ENCODE measurements around the gene B4GAT1.
"Not testable (repeated sequence)": the region's sequence is repeated elsewhere in the genome, so short reads cannot be mapped to it uniquely, and the experiment has no call there.

The B4GAT1 gene

DNA sequence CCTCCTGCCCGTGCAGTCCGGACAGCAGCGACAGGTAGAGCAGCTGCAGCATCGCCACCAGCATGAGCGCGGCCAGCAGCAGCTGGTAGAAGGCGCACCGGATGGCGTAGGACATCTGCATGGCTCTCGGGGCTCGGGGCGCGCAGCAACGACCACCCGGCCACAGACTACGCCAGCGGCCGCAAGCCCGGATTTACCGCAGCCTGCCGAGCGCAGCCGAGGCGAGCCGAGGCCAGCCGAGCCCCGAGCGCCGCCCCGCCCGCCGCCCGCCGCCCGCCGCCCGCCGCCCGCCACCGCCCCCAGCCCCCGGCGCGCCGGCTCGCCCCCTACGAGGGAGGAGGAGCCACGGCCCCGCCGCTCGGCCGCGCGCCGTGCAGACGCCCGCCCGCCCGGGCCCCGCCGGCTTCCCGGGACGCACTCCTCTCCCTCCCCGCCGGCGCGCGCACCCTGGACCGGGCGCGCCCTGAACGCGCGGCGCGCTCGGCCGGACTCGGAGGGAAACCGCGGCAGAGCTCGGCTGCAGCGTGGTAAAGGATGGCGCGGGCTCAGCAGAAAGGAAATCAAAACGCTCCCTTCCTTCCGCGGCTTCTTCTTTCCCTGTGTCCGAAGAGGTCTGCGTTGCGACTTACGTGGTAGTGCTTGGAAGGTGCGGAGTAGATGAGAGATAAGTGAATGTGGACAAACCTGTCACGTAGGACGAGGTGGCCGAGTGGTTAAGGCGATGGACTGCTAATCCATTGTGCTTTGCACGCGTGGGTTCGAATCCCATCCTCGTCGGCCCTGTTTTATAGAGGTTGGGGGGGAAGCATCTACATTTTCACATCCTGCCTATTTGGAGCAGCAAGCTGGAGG is at the start of gene B4GAT1:
Gene B4GAT1 (minus strand): TSS at position 205 of the 852 bp plus-strand sequence. CDS start 84 bp downstream, at position 121.
- peak; percentile 85 for DNase-seq

- no peak for DNase-seq
Measured at GRCh38 chr11:66393954-66394353, 46.5 kb upstream of the B4GAT1 start.

- DNase-seq: no peak
Measured at GRCh38 chr11:66391322-66391721, 43.9 kb upstream of the B4GAT1 start.

DNA sequence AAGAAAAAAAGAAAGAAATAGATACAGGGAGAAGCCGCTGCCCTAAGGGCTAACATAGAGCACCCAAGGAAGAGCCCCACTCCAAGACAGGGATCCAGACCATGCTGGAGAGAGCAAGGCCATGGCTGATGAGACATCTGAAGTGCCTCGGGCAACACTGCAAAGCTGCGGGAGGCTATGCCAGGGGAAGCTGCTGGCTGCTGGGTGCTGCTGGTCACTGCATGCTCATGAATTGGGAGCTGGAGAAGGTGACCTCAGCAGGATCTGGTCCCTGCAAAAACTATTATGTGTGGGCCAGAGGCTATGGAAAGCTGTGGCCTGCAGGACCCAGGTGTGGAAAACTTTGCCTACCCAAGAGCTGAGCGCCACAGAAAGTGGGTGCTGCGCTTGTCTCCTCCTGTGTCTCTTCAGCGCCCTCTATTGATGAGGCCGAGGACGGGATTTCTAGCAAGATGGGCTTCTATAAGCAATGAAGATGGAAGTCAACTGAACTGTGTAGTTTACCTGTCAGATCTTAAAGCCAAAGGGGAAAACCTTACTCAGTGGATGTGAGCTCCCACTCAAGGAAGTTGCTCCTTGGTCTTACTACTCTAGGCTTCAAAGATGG is 41.5 kb upstream of the B4GAT1 start:
- peak; percentile 75 for DNase-seq

DNA sequence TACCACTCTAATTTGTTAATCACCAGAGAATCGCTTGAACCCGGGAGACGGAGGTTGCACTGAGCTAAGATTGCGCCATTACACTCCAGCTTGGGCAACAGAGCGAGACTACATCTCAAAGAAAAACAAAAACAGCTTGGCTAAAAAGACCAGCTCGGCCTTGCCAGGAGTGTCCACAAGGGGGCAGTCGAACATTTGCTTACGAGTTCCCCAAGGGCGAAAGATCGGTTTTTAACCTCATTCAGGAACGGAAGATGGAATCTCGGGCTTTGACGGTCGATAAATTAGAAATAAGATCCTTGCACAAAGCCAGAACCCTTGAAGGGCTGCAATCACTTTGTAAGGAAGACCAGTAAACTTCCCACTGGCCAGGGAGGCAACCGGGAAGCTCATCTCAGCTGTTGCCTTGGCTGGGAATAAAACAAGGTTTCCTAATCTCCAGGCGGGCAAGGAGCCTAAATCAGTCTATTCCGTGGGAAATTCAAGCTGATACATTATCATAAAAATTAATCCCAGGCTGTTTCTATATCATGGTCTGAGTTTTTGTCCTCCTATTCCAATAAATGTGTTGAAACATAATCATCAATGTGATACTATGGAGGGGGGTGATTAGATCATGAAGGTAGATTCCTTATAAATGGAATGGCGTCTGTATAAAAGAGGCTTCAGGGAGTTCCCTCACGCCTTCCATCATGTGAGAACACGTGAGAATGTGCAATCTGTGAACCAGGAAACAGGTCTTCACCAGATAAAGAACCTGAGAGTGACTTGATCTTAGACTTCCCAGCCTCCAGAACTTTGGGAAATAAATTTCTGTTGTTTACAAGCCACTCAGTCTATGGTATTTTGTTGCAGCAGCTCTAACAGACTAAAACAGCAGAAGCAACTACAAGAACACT is 39.0 kb upstream of the B4GAT1 start:
- DNase-seq: peak; percentile 90

- DNase-seq: not testable (repeated sequence)
Measured at GRCh38 chr11:66384316-66384715, 36.9 kb upstream of the B4GAT1 start.

DNA sequence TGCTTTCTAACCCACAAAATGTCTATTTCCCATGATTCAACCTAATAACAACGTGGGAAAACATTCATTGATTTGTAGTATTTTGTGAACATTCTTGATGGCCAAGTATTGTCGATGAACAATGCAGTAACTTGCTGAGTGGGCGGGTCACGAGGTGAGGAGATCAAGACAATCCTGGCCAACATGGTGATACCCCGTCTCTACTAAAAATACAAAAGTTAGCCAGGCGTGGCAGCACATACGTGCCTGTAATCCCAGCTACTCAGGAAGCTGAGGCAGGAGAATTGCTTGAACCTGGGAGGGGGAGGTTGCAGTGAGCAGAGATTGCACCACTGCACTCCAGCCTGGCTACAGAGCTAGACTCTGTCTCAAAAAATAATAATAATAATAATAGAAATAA is 32.8 kb upstream of the B4GAT1 start:
- not testable (repeated sequence) for DNase-seq

DNA sequence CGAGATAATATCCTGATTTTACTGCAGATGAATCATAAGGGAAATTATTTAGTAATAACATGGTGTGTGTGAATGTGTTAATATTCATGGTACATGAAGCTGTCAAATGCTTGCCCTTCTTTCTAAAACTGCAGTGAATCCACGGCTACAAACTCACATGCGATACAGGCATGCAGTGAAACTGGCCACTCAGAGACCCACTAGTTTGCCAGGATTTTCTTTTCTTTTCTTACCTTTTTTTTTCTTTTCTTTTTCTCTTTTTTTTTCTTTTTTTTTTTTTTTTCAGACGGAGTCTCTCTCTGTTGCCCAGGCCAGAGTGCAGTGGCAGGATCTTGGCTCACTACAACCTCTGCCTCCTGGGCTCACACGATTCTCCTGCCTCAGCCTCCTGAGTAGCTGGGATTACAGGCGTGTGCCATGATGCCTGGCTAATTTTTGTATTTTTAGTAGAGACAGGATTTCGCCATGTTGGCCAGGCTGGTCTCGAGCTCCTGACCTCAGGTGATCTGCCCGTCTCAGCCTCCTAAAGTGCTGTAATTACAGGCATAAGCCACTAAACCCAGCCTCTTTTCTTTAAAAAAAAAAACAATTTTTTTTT is 26.4 kb upstream of the B4GAT1 start:
- not testable (repeated sequence) for DNase-seq

- DNase-seq: no peak
Measured at GRCh38 chr11:66373265-66373664, 25.8 kb upstream of the B4GAT1 start.

DNA sequence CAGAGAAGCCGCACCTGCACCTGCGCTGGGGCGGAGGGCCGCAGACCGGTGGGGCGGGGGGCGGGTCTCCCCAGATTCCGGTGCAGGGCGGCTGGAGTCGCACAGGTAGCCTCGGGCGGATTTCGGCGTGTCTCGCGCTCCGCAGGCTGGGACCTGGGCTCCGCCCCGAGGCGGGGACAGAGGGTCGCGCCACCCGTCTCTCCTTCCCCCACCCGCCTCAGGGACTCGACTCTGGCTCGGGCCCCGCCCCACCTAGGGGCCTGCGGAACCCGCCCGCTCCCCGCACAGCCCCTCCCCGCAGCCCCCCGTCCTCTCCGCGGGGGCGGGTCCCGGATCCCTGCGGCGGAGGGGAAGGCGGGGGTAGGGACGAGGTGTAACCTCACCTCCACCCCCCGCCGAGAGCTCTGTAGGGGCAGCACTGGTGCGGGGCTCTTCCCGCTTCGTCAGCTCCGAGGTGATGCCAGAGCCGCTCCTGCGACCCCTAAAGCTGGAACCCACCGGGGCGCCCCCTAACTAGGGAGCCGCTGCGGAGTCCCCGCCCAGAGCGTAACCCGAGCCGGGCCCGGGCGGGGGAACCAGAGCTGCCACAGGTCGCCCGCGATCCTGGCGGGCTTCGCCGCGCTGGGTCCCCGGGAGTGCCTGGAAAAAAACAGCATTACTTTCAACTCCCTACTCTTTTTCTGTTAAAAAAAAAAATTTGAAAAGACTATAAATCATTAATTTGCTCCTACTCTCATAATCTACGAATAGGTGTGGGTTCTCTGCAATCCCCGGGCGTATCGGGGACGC is 24.4 kb upstream of the B4GAT1 start, which contains the start of gene SLC29A2:
Gene SLC29A2 (minus strand): TSS at position 134 of the 789 bp plus-strand sequence. CDS start 169 bp downstream, outside the sequence.
- DNase-seq: no peak

DNA sequence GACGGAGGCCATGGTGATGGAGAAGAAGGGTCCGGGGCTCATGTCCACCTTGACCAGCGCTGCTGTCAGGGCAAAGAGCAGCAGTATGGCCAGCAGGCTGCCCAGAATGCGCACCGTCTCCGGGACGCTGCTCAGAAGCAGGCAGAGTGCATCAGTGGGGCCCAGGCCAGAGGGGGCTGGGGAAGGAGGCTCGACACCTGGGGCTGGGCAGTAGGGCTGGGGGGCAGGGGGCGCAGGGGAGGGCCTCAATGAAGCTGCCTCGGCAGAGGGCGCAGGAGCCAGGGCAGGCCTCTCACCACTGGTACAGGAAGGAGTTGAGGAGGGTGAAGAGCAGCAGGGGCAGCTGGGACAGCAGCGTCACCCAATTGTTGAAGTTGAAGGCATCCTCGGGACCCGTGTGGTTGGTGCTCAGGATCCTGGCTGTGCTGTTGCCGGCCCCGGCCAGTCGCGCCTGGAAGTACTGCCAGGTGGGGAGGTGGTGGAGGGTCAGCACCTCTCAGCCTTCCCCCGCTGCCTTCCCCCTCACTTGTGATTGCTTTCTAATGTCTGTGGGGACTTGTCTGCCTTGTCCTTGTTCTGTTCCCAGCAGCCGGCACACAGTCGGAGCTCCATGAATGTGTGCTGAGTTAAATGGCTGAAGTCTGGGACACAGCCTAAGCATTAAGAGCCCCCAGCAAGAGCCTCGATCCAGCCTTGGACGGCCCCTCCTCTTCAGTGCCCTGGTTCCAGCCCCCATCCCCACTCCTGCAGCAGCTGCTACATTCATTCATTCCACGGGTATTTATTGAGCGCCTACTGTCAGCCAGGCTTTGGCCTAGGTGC is 21.9 kb upstream of the B4GAT1 start:
- no peak for DNase-seq

DNA sequence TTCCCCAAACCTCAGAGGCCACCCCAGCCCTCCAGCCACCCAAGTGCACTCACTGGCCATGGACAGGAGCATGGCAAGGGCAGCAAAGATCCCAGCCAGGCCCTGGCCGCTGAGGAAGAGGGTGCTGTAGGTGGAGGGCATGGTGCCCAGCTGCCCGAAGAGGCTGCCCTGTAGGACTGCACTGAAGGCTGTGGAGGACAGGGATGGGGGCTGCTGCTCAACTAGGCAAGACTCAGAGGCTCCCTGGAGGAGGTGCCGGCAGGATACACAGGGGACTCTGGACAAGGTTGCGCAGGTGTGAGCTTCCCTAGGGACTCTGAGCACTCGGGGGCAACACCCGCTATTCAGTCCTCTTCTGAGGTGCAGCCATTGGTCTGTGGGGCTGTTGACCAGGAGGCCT is 21.1 kb upstream of the B4GAT1 start:
- no peak for DNase-seq

DNA sequence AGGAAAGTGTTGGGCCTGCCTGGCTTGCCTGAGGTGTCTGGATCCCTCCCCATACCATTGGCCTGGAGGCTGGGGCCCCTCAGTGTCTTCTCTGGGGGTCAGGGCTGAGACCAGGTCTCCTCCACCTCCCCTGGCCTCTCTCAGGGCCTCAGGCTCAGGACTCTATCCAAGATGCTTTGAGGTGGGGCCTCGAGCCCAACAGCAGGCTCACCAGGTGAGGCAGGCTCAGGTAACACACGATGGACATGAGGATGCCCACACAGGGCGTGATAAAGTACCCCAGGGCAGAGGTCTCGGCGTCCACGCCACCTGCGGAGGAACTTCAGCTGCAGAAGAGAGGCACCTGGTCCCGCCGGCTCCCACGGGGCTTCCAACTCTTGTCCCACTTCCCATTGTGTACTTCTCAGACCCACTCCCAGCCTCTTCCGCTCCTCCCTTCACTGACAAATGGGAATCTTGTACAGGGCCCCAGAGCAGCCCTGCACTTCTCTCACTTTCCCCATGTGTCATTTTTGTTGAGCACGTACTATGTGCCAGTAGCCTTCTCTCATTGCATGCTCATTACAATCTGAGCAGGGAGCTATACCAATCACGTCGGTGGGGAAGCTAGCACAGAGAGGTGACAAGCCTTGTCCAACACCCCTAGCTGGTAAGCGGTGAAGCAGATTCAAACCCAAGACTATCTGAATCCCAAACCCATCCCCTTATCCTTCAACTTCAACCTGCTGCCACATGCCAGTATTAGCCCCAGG is 20.3 kb upstream of the B4GAT1 start:
- no peak for DNase-seq

DNA sequence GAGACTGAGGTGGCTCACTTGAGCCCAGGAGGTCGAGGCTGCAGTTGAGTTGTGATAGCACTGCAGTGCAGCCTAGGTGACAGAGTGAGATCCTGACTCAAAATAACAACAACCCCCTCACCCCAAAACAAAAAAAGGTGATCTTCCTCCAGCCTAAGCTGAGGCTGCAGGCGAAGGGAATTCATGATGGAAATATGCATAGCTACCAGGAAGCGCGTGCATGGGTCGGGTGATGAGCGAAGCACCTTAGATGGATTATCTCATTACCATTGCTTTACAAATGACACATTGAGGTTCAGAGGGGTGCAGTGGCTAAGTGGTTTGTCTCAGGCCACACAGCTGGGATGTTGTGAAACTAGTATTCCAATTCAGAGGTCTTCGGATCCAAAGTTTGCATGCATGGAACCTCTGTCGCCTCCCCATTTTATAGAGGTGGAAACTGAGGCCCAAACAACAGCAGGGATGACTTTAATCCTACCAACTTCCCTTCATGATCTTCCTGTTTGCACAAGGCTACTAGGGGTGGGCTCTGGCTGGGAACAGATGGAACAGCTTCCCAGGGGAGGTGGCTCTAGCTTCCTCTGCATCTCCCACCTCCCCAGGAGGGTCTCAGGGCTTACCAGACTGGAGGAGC is 19.5 kb upstream of the B4GAT1 start:
- DNase-seq: no peak

DNA sequence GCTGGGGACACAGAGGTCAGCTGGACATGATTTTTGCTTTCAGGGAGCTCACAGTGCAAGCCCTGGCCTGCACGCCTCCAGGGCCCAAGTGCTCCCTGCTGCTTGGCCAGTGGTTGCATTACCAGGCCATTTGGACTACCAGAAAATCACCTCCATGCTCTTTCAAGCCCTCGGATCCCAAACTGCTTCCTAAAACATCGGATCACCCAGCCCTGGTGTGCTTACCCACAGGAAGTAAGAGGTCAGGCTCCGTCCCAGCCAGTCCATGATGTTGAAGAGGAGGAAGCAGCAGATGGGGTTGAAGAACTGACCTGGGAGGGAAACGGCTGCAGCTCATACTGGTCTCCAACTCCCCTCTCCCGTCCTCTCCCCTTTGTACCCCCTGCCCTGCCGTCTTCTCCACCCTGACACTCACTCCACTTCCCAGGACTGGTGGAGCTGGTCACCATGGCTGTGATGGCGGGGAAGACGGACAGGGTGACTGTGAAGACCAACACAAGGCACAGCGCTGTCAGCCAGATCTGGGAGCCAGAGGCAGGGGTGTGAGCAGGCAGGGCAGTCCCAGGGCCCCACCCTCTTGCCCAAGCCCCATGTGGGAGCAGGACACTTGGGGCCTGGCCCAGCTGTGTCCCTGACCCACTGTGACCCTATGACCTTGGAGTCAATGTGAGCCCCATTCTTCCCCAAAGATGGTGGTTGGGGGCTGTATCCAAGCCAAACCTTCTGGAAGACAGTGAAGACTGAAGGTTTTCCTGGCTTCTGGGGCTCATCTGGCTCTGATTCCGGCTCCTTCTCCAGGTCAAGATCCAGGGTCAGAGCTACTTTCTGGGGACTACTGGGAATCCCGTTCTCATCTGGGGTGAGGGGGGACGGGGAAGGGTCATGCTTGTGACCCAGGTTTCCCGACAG is 18.5 kb upstream of the B4GAT1 start:
- no peak for DNase-seq

DNA sequence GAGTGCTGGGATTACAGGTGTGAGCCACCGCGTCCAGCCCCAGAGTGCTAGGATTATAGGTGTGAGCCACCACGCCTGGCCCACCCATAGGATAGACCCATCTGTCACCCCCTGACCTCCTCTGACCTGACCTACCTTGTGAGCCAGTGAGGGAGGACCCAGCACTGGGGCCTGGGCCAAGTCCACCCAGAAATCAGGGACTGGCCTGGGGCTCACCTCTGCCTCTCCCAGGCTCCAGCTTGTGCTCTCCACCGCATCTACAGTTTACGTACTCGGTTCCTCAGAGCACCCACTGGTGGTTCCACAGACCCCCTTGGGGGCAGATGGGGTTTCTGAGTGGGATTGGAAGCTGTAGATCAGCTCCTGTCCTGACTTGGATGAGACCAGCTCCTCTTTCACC is 17.7 kb upstream of the B4GAT1 start:
- no peak for DNase-seq

- DNase-seq: peak; percentile 64
Measured at GRCh38 chr11:66363805-66364535, 16.5 kb upstream of the B4GAT1 start.

GRCh38 chr11:66363187-66363601 is 15.8 kb upstream of the B4GAT1 start:
- DNase-seq: no peak

All from suppressor macrophage treated with lipopolysaccharide for 4 hours (primary cell).